HG03460 (cell line): Measurements from ENCODE around the gene ESPL1.

Source experiments
- ATAC-seq: cut with Tn5 transposase; IDR thresholded peaks from one replicate; pipeline ENCODE4 v1.9.1; 2021; ENCODE audit not compliant: unreplicated experiment

The ESPL1 gene

DNA sequence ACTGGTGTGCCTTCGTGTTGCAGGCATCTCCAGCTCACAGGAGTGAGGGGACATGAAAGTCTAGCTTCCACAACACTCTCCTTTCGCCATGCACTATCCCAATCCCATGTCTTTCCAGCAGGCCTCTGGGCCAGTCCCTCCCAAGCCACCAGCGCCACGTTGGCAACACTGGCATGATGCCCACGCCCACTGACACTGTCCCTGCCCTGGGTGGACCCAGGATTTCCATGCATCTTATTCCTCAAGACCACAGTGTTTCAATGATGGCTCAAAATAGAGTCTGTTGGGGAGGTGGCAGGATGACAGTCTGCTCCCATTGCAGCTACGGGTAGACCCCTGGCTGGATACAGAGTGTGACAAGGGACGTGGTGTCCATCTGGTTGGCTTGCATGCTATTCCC is 65.7 kb downstream of the ESPL1 start:
- no peak for ATAC-seq

DNA sequence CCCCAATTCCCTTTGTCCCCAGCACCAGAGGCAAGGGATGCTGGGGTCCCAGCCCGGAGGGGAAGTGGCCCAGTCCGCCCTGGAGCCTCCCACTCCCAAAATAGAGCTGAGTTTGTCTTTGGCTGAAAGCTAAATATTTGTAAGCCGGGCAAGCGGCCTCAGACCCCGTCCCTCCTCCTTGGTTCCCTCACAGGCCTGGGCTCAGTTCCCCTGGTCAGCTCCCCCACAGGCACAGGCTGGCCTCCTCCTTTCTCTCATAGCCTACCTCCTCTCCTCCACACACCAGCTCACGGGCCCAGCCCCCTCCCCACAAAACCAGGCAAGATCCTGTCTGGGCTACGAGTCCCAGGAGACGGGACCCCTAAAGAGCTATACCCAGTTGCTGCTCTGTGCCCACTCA is 66.7 kb downstream of the ESPL1 start:
- no peak for ATAC-seq

DNA sequence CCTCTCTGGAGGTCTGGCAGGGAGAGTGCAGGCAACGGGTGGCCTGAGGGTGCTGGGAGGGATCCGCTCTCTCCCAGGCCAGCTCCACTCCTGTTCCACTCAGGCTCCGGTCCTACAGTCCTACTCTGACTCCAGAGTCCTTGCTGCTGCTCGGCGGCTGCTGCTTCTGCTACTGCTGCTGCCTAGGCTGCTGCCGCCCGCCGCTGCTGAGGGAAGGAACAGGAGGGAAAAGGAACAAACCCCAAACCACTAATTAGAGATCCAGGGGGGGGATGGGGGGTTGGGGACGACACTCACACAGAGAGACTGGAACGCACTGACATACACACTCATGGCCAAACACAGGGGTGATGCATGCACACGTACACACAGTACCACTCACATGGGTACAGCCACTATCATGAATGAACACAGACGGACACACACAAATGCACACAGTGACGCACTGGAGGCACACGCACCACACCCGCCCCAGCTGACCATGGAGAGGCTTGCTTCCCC is 68.1 kb downstream of the ESPL1 start, which contains the start of gene SP7:
SP7 (minus strand) TSS at position 174 of the 501 bp plus-strand sequence. CDS start 708 bp downstream, outside the sequence.
- ATAC-seq: no peak

DNA sequence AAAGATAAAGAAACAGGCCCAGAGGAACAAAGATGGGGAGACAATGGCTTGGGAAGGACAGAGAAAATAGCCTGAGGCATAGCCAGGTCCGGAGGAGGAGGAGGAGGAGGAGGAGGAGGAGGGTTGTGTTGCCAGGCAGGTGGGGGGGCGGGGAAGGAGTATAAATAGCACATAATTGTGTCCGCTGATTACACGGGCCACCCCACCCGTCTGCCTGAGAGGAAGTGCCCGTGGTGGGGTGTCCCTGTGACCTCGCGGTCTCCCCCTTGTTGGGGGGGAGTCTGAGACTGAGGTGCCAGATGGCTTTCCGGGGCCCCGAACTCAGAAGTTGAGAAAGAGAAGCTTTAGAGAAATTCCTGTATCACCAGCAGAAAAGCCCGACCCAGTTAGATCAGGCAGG is 69.9 kb downstream of the ESPL1 start:
- no peak for ATAC-seq

DNA sequence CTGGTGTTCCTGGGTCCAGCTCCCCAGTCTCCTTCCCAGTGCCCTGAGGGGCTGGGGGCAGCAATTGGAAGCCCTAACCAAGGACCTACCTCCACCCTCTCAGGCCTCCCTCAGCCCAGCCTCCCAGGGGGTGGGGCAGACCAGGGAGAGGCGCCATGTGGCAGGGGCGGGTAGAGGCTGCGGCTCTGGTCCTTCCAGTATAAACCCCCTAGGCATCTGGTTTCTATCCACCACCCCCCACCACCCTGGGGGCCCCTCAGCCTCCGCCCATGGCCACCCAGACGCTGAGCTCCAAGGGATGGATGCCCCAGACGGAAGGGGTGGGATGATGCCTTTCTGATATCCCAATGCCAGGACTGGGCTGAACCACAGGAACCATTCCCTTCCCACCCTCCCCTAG is 70.8 kb downstream of the ESPL1 start:
- ATAC-seq: no peak

DNA sequence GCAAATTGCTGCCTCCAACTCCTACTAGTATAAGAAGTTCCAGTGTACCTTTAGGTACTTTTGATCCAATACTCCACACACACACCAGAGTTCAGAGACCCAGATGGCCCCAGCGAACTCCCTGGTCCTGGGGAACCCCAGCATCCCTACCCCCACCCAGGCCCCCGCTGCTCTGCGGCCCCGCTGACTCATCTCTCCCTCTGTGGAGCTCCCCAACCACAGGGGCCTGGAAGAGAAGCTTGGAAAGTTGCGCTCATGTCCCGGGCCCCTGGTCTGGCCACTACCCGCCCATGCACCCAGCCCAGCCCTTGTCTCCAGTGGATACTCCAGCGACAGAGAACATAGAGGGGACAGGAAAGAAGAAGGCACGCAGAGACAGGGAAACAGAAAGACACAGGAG is 72.3 kb downstream of the ESPL1 start:
- no peak for ATAC-seq
